Smooth muscle cell of bladder (primary cell): Measurements from ENCODE around the gene SIRPA. TPM values are rescaled to one million over a fixed set of nuclear protein-coding genes. Genes with fewer than 3 reads are reported as not detected.

Experiments used
- total RNA-seq: library from RNA; depleted of rRNA; stranded (reverse); fragments of >200 nt; gene quantifications from 2 replicates; pipeline ENCODE4 v1.2.3, GENCODE V29; 2014

The SIRPA gene
- total RNA-seq: 16.6 and 24.9 TPM in 2 replicates

DNA sequence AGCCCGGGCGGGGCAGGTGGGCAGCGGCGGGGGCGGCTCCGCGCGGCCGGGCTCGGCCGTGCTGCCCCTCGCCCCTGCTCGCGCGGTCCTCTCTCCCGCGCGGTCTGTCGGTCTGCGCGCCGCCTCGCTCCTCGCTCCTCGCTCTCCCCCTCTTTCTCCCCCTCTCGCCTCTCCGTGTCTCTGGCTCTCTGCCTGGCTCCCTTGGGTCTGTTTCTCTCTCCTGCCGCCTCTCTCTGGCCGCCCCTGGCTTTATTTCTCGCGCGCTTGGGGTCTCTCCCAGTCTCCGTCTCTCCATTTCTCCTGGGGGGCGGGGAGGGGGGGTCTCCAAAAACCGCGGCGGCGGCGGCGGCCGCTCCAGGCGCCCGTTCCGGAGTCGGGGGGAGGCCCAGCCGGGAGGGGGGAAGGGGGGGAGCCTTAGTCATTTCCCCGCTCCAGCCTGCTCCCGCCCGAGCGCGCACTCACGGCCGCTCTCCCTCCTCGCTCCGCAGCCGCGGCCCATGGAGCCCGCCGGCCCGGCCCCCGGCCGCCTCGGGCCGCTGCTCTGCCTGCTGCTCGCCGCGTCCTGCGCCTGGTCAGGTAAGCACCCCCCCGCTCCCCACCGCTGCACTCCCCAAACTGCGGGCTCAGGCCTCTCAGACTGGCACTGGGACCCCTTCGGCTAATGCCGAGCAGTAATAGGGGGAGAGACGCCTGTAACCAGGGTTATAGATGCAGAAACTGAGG is at the start of gene SIRPA:
Gene SIRPA, plus strand, starts transcription at position 457 of the 723 bp plus-strand sequence. Its CDS starts 41 bp downstream, at position 498.

Other genes with a start within 250 kb of the SIRPA start
- not detected in 2 replicates for gene SIRPG, start 237.6 kb upstream of the SIRPA start, total RNA-seq
- gene PDYN, start 98.7 kb downstream of the SIRPA start, total RNA-seq: not detected in 2 replicates
- 9.2 and 14.1 TPM in 2 replicates for gene STK35, start 206.4 kb downstream of the SIRPA start, total RNA-seq